HUES6 (cell line): ENCODE results near the gene BMP7.
"Not testable (repeated sequence)": the region's sequence is repeated elsewhere in the genome, so short reads cannot be mapped to it uniquely, and the experiment has no call there.

Source experiments
- H3K27ac ChIP-seq: 2 replicates; pipeline ENCODE4 v1.7.0; 2013; ENCODE audit warnings: low read depth, mild to moderate bottlenecking, low read length, inconsistent platforms
- H3K27me3 ChIP-seq: 2 replicates; pipeline ENCODE4 v1.6.1; 2013; ENCODE audit warnings: low read length; ENCODE audit not compliant: control insufficient read depth, insufficient read depth
- H3K36me3 ChIP-seq: 2 replicates; pipeline ENCODE4 v1.6.1; 2013; ENCODE audit warnings: low read length; ENCODE audit not compliant: control insufficient read depth, insufficient read depth
- H3K4me1 ChIP-seq: 2 replicates; pipeline ENCODE4 v1.6.1; 2013; ENCODE audit warnings: low read length; ENCODE audit not compliant: control insufficient read depth, insufficient read depth
- H3K4me3 ChIP-seq: 2 replicates; pipeline ENCODE4 v1.5.1; 2013; ENCODE audit warnings: low read depth, low read length
- H3K9ac ChIP-seq: one replicate; pipeline ENCODE4 v1.6.1; 2013; ENCODE audit warnings: mild to moderate bottlenecking, low read length
- H3K9me3 ChIP-seq: 2 replicates; pipeline ENCODE4 v1.6.1; 2013; ENCODE audit warnings: low read depth, low read length; ENCODE audit not compliant: control insufficient read depth, insufficient read depth

BMP7 gene

GRCh38 chr20:57248132-57248797, 18.2 kb downstream of the BMP7 start:
- H3K9me3 ChIP-seq, result 0 out of 2 replicates have a peak, but pooled peaks cover 4% of the 10 kb centered on the region
- H3K4me1 ChIP-seq, result peaks cover 31% of the 10 kb centered on the region
- H3K27me3 ChIP-seq, result no peaks in the 10 kb centered on the region
- no peak overlapping the region for H3K27ac ChIP-seq
- H3K9ac ChIP-seq, result no peak overlapping the region
- no peak overlapping the region for H3K4me3 ChIP-seq
- no peaks in the 10 kb centered on the region for H3K36me3 ChIP-seq

GRCh38 chr20:57247292-57247965, 19.0 kb downstream of the BMP7 start:
- no peak overlapping the region for H3K9ac ChIP-seq
- 0 out of 2 replicates have a peak, but pooled peaks cover 4% of the 10 kb centered on the region for H3K9me3 ChIP-seq
- no peak overlapping the region for H3K27ac ChIP-seq
- no peak overlapping the region for H3K4me3 ChIP-seq
- peaks cover 23% of the 10 kb centered on the region for H3K4me1 ChIP-seq
- no peaks in the 10 kb centered on the region for H3K27me3 ChIP-seq
- no peaks in the 10 kb centered on the region for H3K36me3 ChIP-seq

GRCh38 chr20:57245997-57246396, 20.4 kb downstream of the BMP7 start:
- no peaks in the 10 kb centered on the region for H3K27me3 ChIP-seq
- no peak overlapping the region for H3K27ac ChIP-seq
- H3K4me1 ChIP-seq, result peaks cover 13% of the 10 kb centered on the region
- no peak overlapping the region for H3K4me3 ChIP-seq
- H3K9me3 ChIP-seq, result peaks cover 5% of the 10 kb centered on the region
- H3K9ac ChIP-seq, result no peak overlapping the region
- no peaks in the 10 kb centered on the region for H3K36me3 ChIP-seq

- no peaks in the 10 kb centered on the region for H3K36me3 ChIP-seq
- H3K9ac ChIP-seq, result no peak overlapping the region
- H3K4me1 ChIP-seq, result peaks cover 8% of the 10 kb centered on the region; the same call in 1 of the 2 replicates
- peaks cover 12% of the 10 kb centered on the region for H3K9me3 ChIP-seq
- H3K4me3 ChIP-seq, result no peak overlapping the region
- no peaks in the 10 kb centered on the region for H3K27me3 ChIP-seq
- H3K27ac ChIP-seq, result no peak overlapping the region
Measured at GRCh38 chr20:57244627-57245214, 21.7 kb downstream of the BMP7 start.

GRCh38 chr20:57244221-57244585, 22.2 kb downstream of the BMP7 start:
- peaks cover 8% of the 10 kb centered on the region; the same call in 1 of the 2 replicates for H3K4me1 ChIP-seq
- H3K27ac ChIP-seq, result no peak overlapping the region
- peaks cover 18% of the 10 kb centered on the region for H3K9me3 ChIP-seq
- no peak overlapping the region for H3K9ac ChIP-seq
- no peaks in the 10 kb centered on the region for H3K36me3 ChIP-seq
- H3K27me3 ChIP-seq, result no peaks in the 10 kb centered on the region
- H3K4me3 ChIP-seq, result no peak overlapping the region

GRCh38 chr20:57243480-57244220, 22.8 kb downstream of the BMP7 start:
- Histone ChIP-seq H3K9me3 (peaks cover 18% of the 10 kb centered on the region), H3K9ac (no peak overlapping the region), H3K27ac (no peak overlapping the region), H3K4me1 (peaks cover 8% of the 10 kb centered on the region; the same call in 1 of the 2 replicates), H3K36me3 (no peaks in the 10 kb centered on the region), H3K4me3 (no peak overlapping the region), H3K27me3 (no peaks in the 10 kb centered on the region)

- no peaks in the 10 kb centered on the region for H3K36me3 ChIP-seq
- no peaks in the 10 kb centered on the region for H3K27me3 ChIP-seq
- H3K4me3 ChIP-seq, result no peak overlapping the region
- H3K9me3 ChIP-seq, result peaks cover 14% of the 10 kb centered on the region
- H3K4me1 ChIP-seq, result peaks cover 8% of the 10 kb centered on the region; the same call in 1 of the 2 replicates
- H3K9ac ChIP-seq, result no peak overlapping the region
- H3K27ac ChIP-seq, result no peak overlapping the region
Measured at GRCh38 chr20:57242414-57242813, 24.0 kb downstream of the BMP7 start.

- no peak overlapping the region for H3K27ac ChIP-seq
- no peaks in the 10 kb centered on the region for H3K27me3 ChIP-seq
- peaks cover 14% of the 10 kb centered on the region for H3K9me3 ChIP-seq
- peaks cover 8% of the 10 kb centered on the region; the same call in 1 of the 2 replicates for H3K4me1 ChIP-seq
- no peak overlapping the region for H3K4me3 ChIP-seq
- no peak overlapping the region for H3K9ac ChIP-seq
- no peaks in the 10 kb centered on the region for H3K36me3 ChIP-seq
Measured at GRCh38 chr20:57241363-57241991, 25.0 kb downstream of the BMP7 start.

- H3K4me1 ChIP-seq, result peaks cover 8% of the 10 kb centered on the region; the same call in 1 of the 2 replicates
- no peak overlapping the region for H3K27ac ChIP-seq
- peaks cover 14% of the 10 kb centered on the region for H3K9me3 ChIP-seq
- H3K36me3 ChIP-seq, result no peaks in the 10 kb centered on the region
- no peak overlapping the region for H3K9ac ChIP-seq
- no peaks in the 10 kb centered on the region for H3K27me3 ChIP-seq
- H3K4me3 ChIP-seq, result no peak overlapping the region
Measured at GRCh38 chr20:57240581-57241362, 25.7 kb downstream of the BMP7 start.

GRCh38 chr20:57239725-57240124, 26.7 kb downstream of the BMP7 start:
- not testable (repeated sequence) for H3K36me3 ChIP-seq, H3K27ac ChIP-seq, H3K4me3 ChIP-seq, H3K4me1 ChIP-seq, H3K9ac ChIP-seq
- peaks cover 10% of the 10 kb centered on the region for H3K27me3 ChIP-seq
- H3K9me3 ChIP-seq, result peaks cover 14% of the 10 kb centered on the region
